Progenitor cell of endocrine pancreas (in vitro differentiated cells): ENCODE measurements around the gene PHRF1. TPM values are rescaled to one million over a fixed set of nuclear protein-coding genes. Genes with fewer than 3 reads are reported as not detected.

ENCODE experiments used
- DNase-seq: peaks from one replicate; pipeline ENCODE4 v3.0.0; 2021; ENCODE audit warnings: low spot score; ENCODE audit not compliant: unreplicated experiment
- H3K27ac Mint-ChIP-seq: 2 replicates; pipeline ENCODE4 v1.8.0; 2021; ENCODE audit warnings: mild to moderate bottlenecking, moderate library complexity, mixed read lengths
- H3K27me3 Mint-ChIP-seq: 2 replicates; pipeline ENCODE4 v1.8.0; 2021; ENCODE audit warnings: mixed read lengths
- H3K36me3 Mint-ChIP-seq: 2 replicates; pipeline ENCODE4 v1.8.0; 2022; ENCODE audit warnings: mixed read lengths; ENCODE audit not compliant: insufficient read depth
- H3K4me1 Mint-ChIP-seq: 2 replicates; pipeline ENCODE4 v1.8.0; 2021; ENCODE audit warnings: low read depth, mixed read lengths
- H3K4me3 Mint-ChIP-seq: 2 replicates; pipeline ENCODE4 v1.8.0; 2021; ENCODE audit warnings: low read depth, mild to moderate bottlenecking, moderate library complexity, mixed read lengths
- H3K9me3 Mint-ChIP-seq: 2 replicates; pipeline ENCODE4 v1.8.0; 2021; ENCODE audit warnings: low read depth, mixed read lengths
- CTCF ChIP-seq: fragments of 200-600 bp; sonication (generic); IDR thresholded peaks from one replicate; pipeline ENCODE4 v1.5.0; 2021; ENCODE audit warnings: antibody characterized with exemption, mild to moderate bottlenecking; ENCODE audit not compliant: unreplicated experiment
- total RNA-seq: library from RNA; stranded (reverse); gene quantifications from 2 replicates; pipeline ENCODE4 v1.2.1, GENCODE V29; 2021

Gene PHRF1
- total RNA-seq, 1 donor from 2014 or later, result 44.4 TPM

DNA sequence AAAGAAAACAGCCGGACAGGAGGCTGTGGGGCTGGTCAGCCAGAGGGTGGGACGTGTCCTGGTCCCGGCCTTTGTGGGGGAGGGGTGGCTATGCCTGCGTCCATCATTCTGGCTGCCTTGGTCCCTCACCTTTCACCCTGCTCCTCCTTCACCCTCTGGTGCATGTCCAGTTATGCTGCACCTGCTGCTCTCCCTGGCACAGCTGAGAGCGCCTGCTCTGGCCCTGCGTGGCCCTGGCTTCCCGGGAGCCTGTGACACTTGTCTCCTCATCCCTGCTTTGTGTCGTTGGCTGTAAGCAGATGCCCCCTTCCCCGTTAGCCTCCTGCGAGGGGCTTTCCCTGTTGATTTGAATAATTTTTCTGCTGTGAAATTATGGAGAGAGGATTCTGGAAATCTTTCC lies 16.6 kb downstream of the PHRF1 start:
- H3K27me3 Mint-ChIP-seq, result no peaks in the 10 kb centered on the region
- H3K9me3 Mint-ChIP-seq, result no peaks in the 10 kb centered on the region
- no peak overlapping the region for H3K4me3 Mint-ChIP-seq
- H3K4me1 Mint-ChIP-seq, result no peaks in the 10 kb centered on the region
- H3K27ac Mint-ChIP-seq, result no peak overlapping the region
- TF ChIP-seq CTCF, result no peak
- no peak for DNase-seq
- peaks cover 24% of the 10 kb centered on the region for H3K36me3 Mint-ChIP-seq

GRCh38 chr11:593347-593746 lies 17.1 kb downstream of the PHRF1 start:
- no peaks in the 10 kb centered on the region for H3K9me3 Mint-ChIP-seq
- no peak overlapping the region for H3K27ac Mint-ChIP-seq
- H3K27me3 Mint-ChIP-seq, result no peaks in the 10 kb centered on the region
- no peak for DNase-seq
- peaks cover 21% of the 10 kb centered on the region for H3K36me3 Mint-ChIP-seq
- no peak overlapping the region for H3K4me3 Mint-ChIP-seq
- TF ChIP-seq CTCF, result no peak
- no peaks in the 10 kb centered on the region for H3K4me1 Mint-ChIP-seq

DNA sequence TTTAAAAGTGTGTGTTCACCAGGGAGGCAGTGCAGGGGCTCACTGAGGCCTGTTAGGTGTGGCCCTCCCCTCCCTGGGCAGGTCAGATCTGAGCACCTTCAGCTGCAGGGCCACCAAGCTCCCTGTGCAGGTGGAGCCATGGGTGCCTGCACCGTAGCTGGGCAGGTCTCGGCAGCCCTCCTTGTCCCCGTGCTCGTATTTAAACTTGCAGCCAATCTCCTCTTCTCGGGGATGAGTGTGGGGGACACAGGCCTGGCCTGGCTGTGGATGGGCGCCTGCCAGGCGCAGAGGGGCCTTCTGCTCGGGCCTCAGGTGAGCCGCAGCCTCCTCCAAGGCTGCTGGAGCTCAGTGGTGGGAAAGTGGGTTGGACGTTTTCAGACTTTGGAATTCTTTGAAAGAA lies 19.1 kb downstream of the PHRF1 start:
- no peak for DNase-seq
- no peak overlapping the region for H3K27ac Mint-ChIP-seq
- no peaks in the 10 kb centered on the region for H3K4me1 Mint-ChIP-seq
- no peak overlapping the region for H3K4me3 Mint-ChIP-seq
- TF ChIP-seq CTCF, result no peak
- no peaks in the 10 kb centered on the region for H3K9me3 Mint-ChIP-seq
- H3K27me3 Mint-ChIP-seq, result no peaks in the 10 kb centered on the region
- H3K36me3 Mint-ChIP-seq, result peaks cover 19% of the 10 kb centered on the region

- Mint-ChIP-seq H3K27me3 (no peaks in the 10 kb centered on the region), H3K4me1 (no peaks in the 10 kb centered on the region), H3K4me3 (no peak overlapping the region), H3K27ac (no peak overlapping the region), H3K36me3 (peaks cover 17% of the 10 kb centered on the region), H3K9me3 (no peaks in the 10 kb centered on the region)
- no peak for TF ChIP-seq CTCF
- no peak for DNase-seq
Observed at GRCh38 chr11:596374-596773, 20.1 kb downstream of the PHRF1 start.

GRCh38 chr11:597166-597725 lies 21.0 kb downstream of the PHRF1 start:
- Mint-ChIP-seq H3K36me3 (peaks cover 16% of the 10 kb centered on the region), H3K4me1 (no peaks in the 10 kb centered on the region), H3K27ac (peak overlapping the region; percentile 67), H3K9me3 (no peaks in the 10 kb centered on the region), H3K27me3 (no peaks in the 10 kb centered on the region), H3K4me3 (no peak overlapping the region)
- peak; percentile 32 for TF ChIP-seq CTCF
- no peak for DNase-seq
